ENCODE results near the gene MMP19. TPM values are rescaled to one million over a fixed set of nuclear protein-coding genes. Genes with fewer than 3 reads are reported as not detected.
"Not testable (repeated sequence)": the region's sequence is repeated elsewhere in the genome, so short reads cannot be mapped to it uniquely, and the experiment has no call there.

Gene MMP19
- total RNA-seq, 1 experiment from 2014 or later, result 2.3 TPM

GRCh38 chr12:55877824-55878223, 35.1 kb upstream of the MMP19 start:
- Histone ChIP-seq H3K4me3 (ENCODE audit: low read depth, low read length, poor library complexity, severe bottlenecking) (no peak overlapping the region), H3K4me1 (ENCODE audit: insufficient read depth, low read length, poor library complexity, severe bottlenecking) (no peaks in the 10 kb centered on the region), H3K27ac (ENCODE audit: low read depth, low read length, poor library complexity, severe bottlenecking) (no peak overlapping the region), H3K9me3 (ENCODE audit: low read depth, low read length, poor library complexity, severe bottlenecking) (peaks cover 3% of the 10 kb centered on the region), H3K36me3 (ENCODE audit: insufficient read depth, low read length, poor library complexity, severe bottlenecking) (no peaks in the 10 kb centered on the region), H3K27me3 (replicated peaks; ENCODE audit: insufficient read depth, low read depth, low read length, poor library complexity) (no peaks in the 10 kb centered on the region)
- DNase-seq (ENCODE audit: low spot score), result no peak
- intact Hi-C loops (cut with micrococcal nuclease; ENCODE audit: unreplicated experiment), result no loop called here
- CTCF ChIA-PET, result interaction anchor here (0.6 kb wide), 1 partner anchor 26 kb away, joined by 3 read pairs; no protein-coding TSS in a partner anchor
- POLR2A ChIA-PET (ENCODE audit: low non-redundant PET), result no interaction called here
- TF ChIP-seq EZH2 (IDR thresholded peaks at IDR 0.05; ENCODE audit: borderline replicate concordance, low read depth, low read length, poor library complexity, severe bottlenecking), result no peak
- no peak for TF ChIP-seq CTCF (conservative IDR thresholded peaks at IDR 0.05; ENCODE audit: low read depth, low read length)
- no TSS peak for BruUV-seq (replicated peaks)

GRCh38 chr12:55875704-55876467, 33.1 kb upstream of the MMP19 start:
- H3K27me3 ChIP-seq (replicated peaks; ENCODE audit: insufficient read depth, low read depth, low read length, poor library complexity), result no peaks in the 10 kb centered on the region
- CTCF ChIA-PET, result no interaction called here
- BruUV-seq (replicated peaks), result no TSS peak
- no peak overlapping the region for H3K4me3 ChIP-seq (ENCODE audit: low read depth, low read length, poor library complexity, severe bottlenecking)
- no peaks in the 10 kb centered on the region for H3K4me1 ChIP-seq (ENCODE audit: insufficient read depth, low read length, poor library complexity, severe bottlenecking)
- peaks cover 3% of the 10 kb centered on the region for H3K9me3 ChIP-seq (ENCODE audit: low read depth, low read length, poor library complexity, severe bottlenecking)
- no peaks in the 10 kb centered on the region for H3K36me3 ChIP-seq (ENCODE audit: insufficient read depth, low read length, poor library complexity, severe bottlenecking)
- no peak overlapping the region for H3K27ac ChIP-seq (ENCODE audit: low read depth, low read length, poor library complexity, severe bottlenecking)
- POLR2A ChIA-PET (ENCODE audit: low non-redundant PET), result no interaction called here
- intact Hi-C loops (cut with micrococcal nuclease; ENCODE audit: unreplicated experiment), result no loop called here
- TF ChIP-seq EZH2 (IDR thresholded peaks at IDR 0.05; ENCODE audit: borderline replicate concordance, low read depth, low read length, poor library complexity, severe bottlenecking) (no peak), CTCF (conservative IDR thresholded peaks at IDR 0.05; ENCODE audit: low read depth, low read length) (no peak)
- no peak for DNase-seq (ENCODE audit: low spot score)

- Histone ChIP-seq H3K27me3 (replicated peaks; ENCODE audit: insufficient read depth, low read depth, low read length, poor library complexity) (no peaks in the 10 kb centered on the region), H3K36me3 (ENCODE audit: insufficient read depth, low read length, poor library complexity, severe bottlenecking) (no peaks in the 10 kb centered on the region), H3K27ac (ENCODE audit: low read depth, low read length, poor library complexity, severe bottlenecking) (no peak overlapping the region), H3K4me3 (ENCODE audit: low read depth, low read length, poor library complexity, severe bottlenecking) (no peak overlapping the region), H3K9me3 (ENCODE audit: low read depth, low read length, poor library complexity, severe bottlenecking) (peaks cover 3% of the 10 kb centered on the region), H3K4me1 (ENCODE audit: insufficient read depth, low read length, poor library complexity, severe bottlenecking) (no peaks in the 10 kb centered on the region)
- CTCF ChIA-PET, result no interaction called here
- intact Hi-C loops (cut with micrococcal nuclease; ENCODE audit: unreplicated experiment), result no loop called here
- POLR2A ChIA-PET (ENCODE audit: low non-redundant PET), result no interaction called here
- TF ChIP-seq EZH2 (IDR thresholded peaks at IDR 0.05; ENCODE audit: borderline replicate concordance, low read depth, low read length, poor library complexity, severe bottlenecking) (no peak), CTCF (conservative IDR thresholded peaks at IDR 0.05; ENCODE audit: low read depth, low read length) (no peak)
- no peak for DNase-seq (ENCODE audit: low spot score)
- BruUV-seq (replicated peaks), result no TSS peak
Observed at GRCh38 chr12:55874443-55874842, 31.7 kb upstream of the MMP19 start.

GRCh38 chr12:55866454-55867004, 23.8 kb upstream of the MMP19 start:
- DNase-seq (ENCODE audit: low spot score); H3K4me3 ChIP-seq (ENCODE audit: low read depth, low read length, poor library complexity, severe bottlenecking); BruUV-seq (replicated peaks); H3K27ac ChIP-seq (ENCODE audit: low read depth, low read length, poor library complexity, severe bottlenecking); intact Hi-C loops (cut with micrococcal nuclease; ENCODE audit: unreplicated experiment); H3K4me1 ChIP-seq (ENCODE audit: insufficient read depth, low read length, poor library complexity, severe bottlenecking); POLR2A ChIA-PET (ENCODE audit: low non-redundant PET); H3K9me3 ChIP-seq (ENCODE audit: low read depth, low read length, poor library complexity, severe bottlenecking); CTCF ChIA-PET; H3K36me3 ChIP-seq (ENCODE audit: insufficient read depth, low read length, poor library complexity, severe bottlenecking); H3K27me3 ChIP-seq (replicated peaks; ENCODE audit: insufficient read depth, low read depth, low read length, poor library complexity): not testable (repeated sequence)

All from A673 (cell line).